Stimulated activated CD4-positive, alpha-beta T cell treated with anti-CD3 and anti-CD28 coated beads, Interleukin-12 subunit alpha, Interleukin-12 subunit beta, amount 100 ng/mL, for 24 hours (primary cell): ENCODE results near the gene PAFAH1B2.

Source experiments
- DNase-seq, 2 experiments: peaks; one replicate each; pipeline ENCODE4 v3.0.0-alpha.2; 2020; ENCODE audit warnings: low read depth in 2 of 2

The PAFAH1B2 gene

DNA sequence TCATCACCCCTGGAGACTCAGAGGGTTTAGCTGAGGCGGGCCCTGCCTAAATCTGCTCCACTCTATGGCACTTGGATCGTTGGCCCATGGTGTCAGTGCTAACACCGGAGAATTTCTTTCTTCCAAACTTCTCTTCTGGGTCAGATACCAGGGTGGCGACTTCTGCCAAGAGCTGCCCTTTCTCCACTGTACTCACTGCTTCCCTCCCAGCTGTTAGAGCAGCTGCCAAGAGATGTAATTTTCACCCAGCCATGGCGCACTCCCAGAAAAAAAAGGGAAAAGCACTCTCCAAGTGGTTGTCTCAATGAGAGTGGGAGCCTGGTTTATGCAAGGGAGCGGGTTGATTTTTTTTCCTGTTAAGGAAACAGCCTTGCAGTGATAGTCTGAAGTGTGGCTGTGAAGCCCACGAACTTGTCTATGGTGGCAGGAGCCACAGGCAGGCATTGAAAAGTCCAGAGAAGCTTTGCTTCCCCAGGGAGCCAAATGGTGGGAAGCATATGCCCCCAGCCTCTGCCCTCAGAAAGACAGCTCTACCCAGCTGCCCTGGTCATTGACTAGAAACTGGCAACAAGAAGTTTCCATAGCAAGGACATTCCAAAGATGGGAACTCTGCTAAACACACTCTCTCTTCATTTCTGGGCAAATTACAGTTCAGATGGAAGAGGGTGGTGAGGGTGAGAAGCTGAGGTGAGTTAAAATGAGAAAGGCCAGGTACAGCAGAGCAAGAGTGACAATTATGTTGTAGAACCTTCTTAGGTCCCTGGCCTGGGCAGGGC, 77.1 kb downstream of the PAFAH1B2 start:
- DNase-seq: no peak

DNA sequence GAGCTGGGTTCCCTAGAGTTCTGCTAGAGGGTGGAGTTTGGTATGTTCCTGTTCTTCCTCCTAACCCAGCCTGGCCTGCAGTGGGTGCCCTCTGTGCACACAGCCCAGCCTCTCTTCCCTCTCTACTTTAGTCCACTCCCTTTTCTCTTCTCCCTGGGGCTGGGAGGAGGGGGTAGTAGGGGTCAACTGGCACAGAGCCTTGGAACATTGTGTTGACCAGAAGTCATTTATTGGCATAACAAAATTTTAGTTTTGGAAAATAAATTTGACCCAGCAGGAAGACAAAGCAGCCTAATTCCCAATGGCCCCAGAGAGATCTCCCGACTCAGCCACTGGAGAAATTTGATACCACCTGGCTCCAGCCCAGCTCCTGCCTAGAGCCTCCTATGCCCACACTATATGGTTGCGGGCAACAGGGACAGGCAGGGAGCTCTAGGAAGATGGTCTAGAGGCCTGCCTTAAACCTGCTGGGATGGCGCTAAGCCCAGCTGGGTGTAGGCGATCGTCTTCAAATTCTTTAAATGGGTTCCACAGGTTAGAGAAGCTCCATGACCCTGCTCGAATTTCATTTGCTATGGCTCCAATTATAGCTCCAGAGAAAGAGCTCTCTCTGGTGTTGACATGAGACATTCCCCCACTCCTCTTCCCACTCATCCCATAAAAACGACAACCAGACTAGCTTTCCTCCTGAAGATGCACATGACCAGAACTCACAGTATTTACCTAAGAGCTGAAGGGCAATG, 77.9 kb downstream of the PAFAH1B2 start:
- DNase-seq: no peak

DNA sequence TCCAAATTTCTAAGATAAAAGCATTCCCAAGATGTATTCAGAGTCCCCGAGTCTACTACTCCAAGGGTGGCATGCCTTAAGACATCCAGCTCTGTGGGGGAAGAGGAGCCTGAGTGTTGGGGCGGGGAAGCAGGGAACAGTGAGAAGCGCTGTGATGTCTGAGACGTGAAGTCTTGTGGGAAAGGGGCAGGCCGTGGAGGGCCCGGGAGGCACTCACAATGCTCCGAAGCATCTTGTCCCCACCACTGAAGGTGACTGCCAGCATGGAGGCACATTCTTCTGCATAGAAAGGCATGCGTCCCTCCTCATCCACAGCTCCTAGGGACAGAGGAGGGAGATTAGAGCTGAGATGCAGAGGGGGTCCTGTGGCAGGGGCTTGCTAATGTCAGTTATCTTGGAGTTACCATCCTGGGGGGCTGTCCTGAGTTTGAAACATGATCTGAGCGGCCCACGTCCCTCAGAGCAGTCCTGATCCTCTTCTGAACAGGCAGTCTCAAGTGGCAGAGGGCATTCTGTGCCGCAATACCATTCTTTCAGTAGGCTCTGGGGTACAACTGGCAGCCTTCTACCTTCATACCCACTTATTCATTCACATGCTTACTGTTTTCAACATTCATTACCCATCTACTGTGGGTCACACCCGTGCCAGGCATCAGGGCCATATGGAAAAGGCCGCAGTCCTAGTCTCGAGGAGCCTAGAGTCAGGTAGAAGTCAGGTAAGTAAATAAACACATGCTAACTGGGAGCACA, 79.1 kb downstream of the PAFAH1B2 start:
- DNase-seq: no peak

DNA sequence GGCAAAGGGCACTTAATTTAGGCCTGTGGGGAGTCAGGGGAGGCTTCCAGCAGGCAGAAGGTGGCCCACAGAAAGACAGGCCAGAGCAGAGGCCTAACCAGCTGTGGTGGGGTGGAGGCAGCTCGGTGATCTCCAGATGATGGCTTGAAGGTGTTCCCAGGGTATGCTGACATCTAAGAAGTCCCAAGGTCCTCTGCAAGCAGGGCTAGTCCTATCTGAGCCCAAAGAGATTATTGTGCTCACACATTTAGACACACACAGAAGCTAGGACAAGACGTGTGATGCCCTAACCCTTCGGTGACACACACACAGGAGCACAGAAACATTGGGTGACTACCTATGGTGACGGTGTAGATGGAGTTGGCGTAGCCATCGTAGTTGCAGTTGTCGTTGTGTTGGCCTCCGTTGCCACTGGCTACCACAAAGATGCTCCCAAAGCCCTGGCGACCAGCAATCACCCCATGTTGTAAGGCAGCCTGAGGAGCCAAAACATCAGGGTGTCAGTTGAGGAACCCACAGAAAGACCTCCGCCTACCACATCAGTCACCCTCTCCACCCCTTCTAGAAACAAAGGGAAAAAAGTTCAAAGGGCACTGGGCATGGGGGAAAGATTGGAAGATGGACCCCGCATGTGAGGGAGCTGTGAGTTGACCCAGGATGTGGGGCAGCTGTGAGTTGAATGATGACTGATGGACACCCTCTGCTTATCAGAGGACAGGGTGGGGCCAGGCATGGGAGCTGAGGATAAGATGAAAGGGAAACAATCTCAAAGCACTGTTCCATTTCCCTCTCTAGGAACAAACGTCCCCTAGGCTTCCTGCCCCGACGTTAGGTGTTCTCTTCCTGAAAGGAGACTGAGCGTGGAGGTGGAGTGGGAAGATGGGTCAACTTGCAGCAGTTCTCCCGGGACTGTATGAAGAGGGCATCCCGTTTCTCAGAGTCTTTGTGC, 79.9 kb downstream of the PAFAH1B2 start:
- no peak for DNase-seq

DNA sequence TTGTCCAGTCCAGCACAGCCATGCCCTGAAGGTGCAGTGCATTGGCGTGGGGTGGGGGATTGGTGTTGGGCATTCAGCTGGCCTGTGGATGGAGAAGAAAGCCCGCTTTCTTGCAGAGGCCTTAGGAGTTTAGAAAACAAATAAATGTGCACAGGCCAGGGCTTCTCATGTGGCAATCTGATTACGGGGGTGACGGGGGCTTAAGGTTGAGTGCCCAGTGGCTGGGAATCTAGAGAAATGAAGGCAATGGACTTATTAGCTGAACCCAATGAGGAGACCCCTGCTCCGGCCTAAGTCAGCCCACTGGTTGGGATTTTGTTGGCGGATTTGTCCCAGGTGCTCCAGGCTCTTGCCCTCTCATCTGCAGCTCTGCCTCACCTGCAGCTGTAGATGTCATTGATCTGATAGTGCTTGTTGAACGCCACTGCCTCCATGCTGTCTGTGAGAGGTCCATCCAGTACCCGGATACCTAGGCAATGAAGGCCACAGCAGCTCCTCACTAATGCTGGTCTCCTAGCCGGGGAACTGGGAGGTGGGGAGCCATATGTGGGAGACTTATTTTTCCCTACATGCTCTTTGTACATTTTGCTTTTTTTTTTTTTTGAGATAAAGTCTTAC, 81.6 kb downstream of the PAFAH1B2 start:
- no peak for DNase-seq
